A673 (cell line): Measurements from ENCODE around the gene DNMBP.

Experiments used
- EZH2 ChIP-seq: fragments of 200-600 bp; sonication (generic); IDR thresholded peaks from 2 replicates; pipeline ENCODE4 v1.6.1; 2017; ENCODE audit warnings: borderline replicate concordance, low read depth, mild to moderate bottlenecking, mixed read lengths, antibody characterized with exemption, low read length; ENCODE audit not compliant: poor library complexity, severe bottlenecking
- TF ChIP-seq, protein P1 (sequence below): fragments of 300-800, 200-600 bp; sonication (generic); conservative IDR thresholded peaks from 2 replicates; pipeline ENCODE4 v1.5.1; 2017; ENCODE audit warnings: low read depth, mild to moderate bottlenecking, antibody characterized with exemption, low read length, moderate library complexity, mixed read lengths

DNA sequence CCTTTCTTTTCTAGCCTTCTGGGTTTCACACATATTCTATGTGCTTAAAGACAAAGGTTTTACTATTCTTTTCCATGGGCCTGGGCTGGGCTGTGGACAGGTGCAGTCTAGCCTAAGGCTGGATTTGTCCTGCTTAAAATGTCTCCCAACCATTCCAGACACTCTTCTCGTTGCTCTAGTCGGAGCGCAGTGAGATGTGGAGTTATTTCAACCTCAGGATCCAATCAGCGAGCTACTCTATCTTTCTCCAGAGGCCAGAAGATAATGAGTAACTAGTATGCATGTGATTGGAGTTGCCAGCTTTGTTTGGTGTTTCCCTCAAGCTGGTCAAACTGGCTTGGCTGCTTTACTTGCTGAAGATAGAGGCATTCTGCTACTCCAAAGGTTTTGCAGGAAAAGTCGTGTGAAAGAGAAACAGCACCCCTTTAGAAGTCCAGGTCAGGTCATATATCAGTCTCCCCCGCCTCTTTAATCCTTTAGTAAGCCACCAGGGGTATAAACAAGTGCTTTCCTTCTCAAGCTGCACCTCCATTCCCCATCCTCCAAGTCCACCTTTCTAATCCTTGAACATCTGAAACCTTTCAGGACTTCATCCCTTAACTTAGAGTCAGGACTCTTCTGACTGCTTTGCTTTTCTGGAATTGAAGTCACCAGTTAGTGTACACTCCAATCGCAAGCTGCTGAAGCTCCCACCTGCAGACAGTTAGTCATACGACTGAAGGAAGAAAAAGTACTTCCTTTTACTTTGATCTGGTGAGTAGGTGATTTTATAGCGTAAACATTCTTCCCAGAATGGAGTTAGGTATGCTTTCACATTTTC, 78.8 kb downstream of the DNMBP start:
- TF ChIP-seq, protein P1, sequence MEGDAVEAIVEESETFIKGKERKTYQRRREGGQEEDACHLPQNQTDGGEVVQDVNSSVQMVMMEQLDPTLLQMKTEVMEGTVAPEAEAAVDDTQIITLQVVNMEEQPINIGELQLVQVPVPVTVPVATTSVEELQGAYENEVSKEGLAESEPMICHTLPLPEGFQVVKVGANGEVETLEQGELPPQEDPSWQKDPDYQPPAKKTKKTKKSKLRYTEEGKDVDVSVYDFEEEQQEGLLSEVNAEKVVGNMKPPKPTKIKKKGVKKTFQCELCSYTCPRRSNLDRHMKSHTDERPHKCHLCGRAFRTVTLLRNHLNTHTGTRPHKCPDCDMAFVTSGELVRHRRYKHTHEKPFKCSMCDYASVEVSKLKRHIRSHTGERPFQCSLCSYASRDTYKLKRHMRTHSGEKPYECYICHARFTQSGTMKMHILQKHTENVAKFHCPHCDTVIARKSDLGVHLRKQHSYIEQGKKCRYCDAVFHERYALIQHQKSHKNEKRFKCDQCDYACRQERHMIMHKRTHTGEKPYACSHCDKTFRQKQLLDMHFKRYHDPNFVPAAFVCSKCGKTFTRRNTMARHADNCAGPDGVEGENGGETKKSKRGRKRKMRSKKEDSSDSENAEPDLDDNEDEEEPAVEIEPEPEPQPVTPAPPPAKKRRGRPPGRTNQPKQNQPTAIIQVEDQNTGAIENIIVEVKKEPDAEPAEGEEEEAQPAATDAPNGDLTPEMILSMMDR = no peak
- no peak for TF ChIP-seq EZH2
